Right atrium auricular region (tissue), 2 donors: Measurements from ENCODE around the gene NTNG1. TPM values are rescaled to one million over a fixed set of nuclear protein-coding genes. Genes with fewer than 3 reads are reported as not detected.
"Not testable (repeated sequence)": the region's sequence is repeated elsewhere in the genome, so short reads cannot be mapped to it uniquely, and the experiment has no call there.

Experiments
- DNase-seq: peaks from one replicate; pipeline ENCODE4 v3.0.0-alpha.2; 2019; ENCODE audit warnings: low spot score
- H3K27ac ChIP-seq, 2 donors: fragments of 200-600 bp; sonication (generic); 1 replicate in 1 of 2; 2 replicates in 1 of 2; pipeline ENCODE4 v1.5.1; 2016 to 2019
- H3K27me3 ChIP-seq, 2 donors: fragments of 200-600 bp; sonication (generic); one replicate each; pipeline versions ENCODE4 v1.5.1 to v1.6.0; 2017 to 2019
- H3K36me3 ChIP-seq: fragments of 200-600 bp; sonication (generic); one replicate; pipeline ENCODE4 v1.5.1; 2016
- H3K4me1 ChIP-seq, 2 donors: fragments of 200-600 bp; sonication (generic); one replicate each; pipeline versions ENCODE4 v1.5.1 to v1.6.0; 2017 to 2019
- H3K4me3 ChIP-seq, 2 donors: fragments of 200-600 bp; sonication (generic); 1 replicate in 1 of 2; 2 replicates in 1 of 2; pipeline ENCODE4 v1.5.1; 2017 to 2019; ENCODE audit warnings: mild to moderate bottlenecking in 1 of 2, moderate library complexity in 1 of 2
- H3K9me3 ChIP-seq, 2 donors: fragments of 200-600 bp; sonication (generic); one replicate each; pipeline ENCODE4 v1.5.1; 2019
- CTCF ChIP-seq, 2 donors: fragments of 200-600 bp; sonication (generic); IDR thresholded peaks; one replicate each; pipeline ENCODE4 v1.5.1; 2019; ENCODE audit warnings: antibody characterized with exemption in 2 of 2
- total RNA-seq, 2 donors: library from RNA; depleted of rRNA; stranded (reverse); fragments of >200 nt; gene quantifications; one replicate each; pipeline ENCODE4 v1.1.0, GENCODE V29; 2016

Gene NTNG1
- total RNA-seq, 2 donors from 2014 or later, result 1.8 to 2.6 TPM

GRCh38 chr1:107158496-107158895 is 17.7 kb downstream of the NTNG1 start:
- no peaks in the 10 kb centered on the region for H3K9me3 ChIP-seq
- TF ChIP-seq CTCF (IDR thresholded peaks at IDR 0.05), result no peak
- H3K27me3 ChIP-seq, result no peaks in the 10 kb centered on the region
- H3K36me3 ChIP-seq, result no peaks in the 10 kb centered on the region
- no peak overlapping the region for H3K27ac ChIP-seq
- H3K4me3 ChIP-seq, result no peak overlapping the region
- H3K4me1 ChIP-seq, result no peaks in the 10 kb centered on the region
- DNase-seq, result no peak

GRCh38 chr1:107158991-107159390 is 18.2 kb downstream of the NTNG1 start:
- Histone ChIP-seq H3K27me3 (no peaks in the 10 kb centered on the region), H3K36me3 (no peaks in the 10 kb centered on the region), H3K9me3 (no peaks in the 10 kb centered on the region), H3K4me1 (no peaks in the 10 kb centered on the region), H3K27ac (no peak overlapping the region), H3K4me3 (no peak overlapping the region)
- DNase-seq, result no peak
- no peak for TF ChIP-seq CTCF (IDR thresholded peaks at IDR 0.05)

- Histone ChIP-seq H3K27ac (no peak overlapping the region), H3K4me1 (no peaks in the 10 kb centered on the region), H3K9me3 (no peaks in the 10 kb centered on the region), H3K4me3 (no peak overlapping the region), H3K36me3 (no peaks in the 10 kb centered on the region), H3K27me3 (no peaks in the 10 kb centered on the region)
- DNase-seq, result no peak
- no peak for TF ChIP-seq CTCF (IDR thresholded peaks at IDR 0.05)
These were observed 21.9 kb downstream of the NTNG1 start for GRCh38 chr1:107162745-107163144.

GRCh38 chr1:107164901-107165300 is 24.1 kb downstream of the NTNG1 start:
- not testable (repeated sequence) for DNase-seq, H3K4me1 ChIP-seq, H3K4me3 ChIP-seq, H3K27me3 ChIP-seq, H3K36me3 ChIP-seq, H3K9me3 ChIP-seq, H3K27ac ChIP-seq

GRCh38 chr1:107169615-107170014 is 28.8 kb downstream of the NTNG1 start:
- no peak for DNase-seq
- no peak overlapping the region for H3K27ac ChIP-seq
- no peaks in the 10 kb centered on the region for H3K9me3 ChIP-seq
- no peaks in the 10 kb centered on the region for H3K27me3 ChIP-seq
- H3K36me3 ChIP-seq, result no peaks in the 10 kb centered on the region
- no peak for TF ChIP-seq CTCF (IDR thresholded peaks at IDR 0.05)
- H3K4me3 ChIP-seq, result no peak overlapping the region
- no peaks in the 10 kb centered on the region for H3K4me1 ChIP-seq

GRCh38 chr1:107171333-107171732 is 30.5 kb downstream of the NTNG1 start:
- H3K9me3 ChIP-seq, result no peaks in the 10 kb centered on the region
- no peak for DNase-seq
- no peak overlapping the region for H3K27ac ChIP-seq
- H3K27me3 ChIP-seq, result no peaks in the 10 kb centered on the region
- no peak for TF ChIP-seq CTCF (IDR thresholded peaks at IDR 0.05)
- H3K4me1 ChIP-seq, result no peaks in the 10 kb centered on the region
- H3K36me3 ChIP-seq, result no peaks in the 10 kb centered on the region
- H3K4me3 ChIP-seq, result no peak overlapping the region
